Measurements from ENCODE around the gene ZNF337. TPM values are rescaled to one million over a fixed set of nuclear protein-coding genes. Genes with fewer than 3 reads are reported as not detected.

Gene ZNF337
- total RNA-seq, 1 donor from 2014 or later, result 15.6 TPM

GRCh38 chr20:25629816-25630499, 66.7 kb downstream of the ZNF337 start:
- Mint-ChIP-seq H3K36me3 (ENCODE audit: low read depth, unreplicated experiment) (peaks cover 1% of the 10 kb centered on the region), H3K27ac (ENCODE audit: unreplicated experiment) (no peak overlapping the region)
- FAIRE-seq, result no peak

GRCh38 chr20:25626779-25627178, 69.9 kb downstream of the ZNF337 start:
- Mint-ChIP-seq H3K27ac (ENCODE audit: unreplicated experiment) (no peak overlapping the region), H3K27me3 (ENCODE audit: low read depth, unreplicated experiment) (no peaks in the 10 kb centered on the region), H3K4me3 (ENCODE audit: unreplicated experiment) (no peak overlapping the region), H3K36me3 (ENCODE audit: low read depth, unreplicated experiment) (no peaks in the 10 kb centered on the region), H3K9me3 (ENCODE audit: unreplicated experiment) (peaks cover 7% of the 10 kb centered on the region), H3K4me1 (ENCODE audit: low read depth, unreplicated experiment) (peaks cover 7% of the 10 kb centered on the region)
- no peaks in the 10 kb centered on the region for H3K9me3 ChIP-seq (ENCODE audit: insufficient read depth, low read depth, low read length)
- no peaks in the 10 kb centered on the region for H3K36me3 ChIP-seq (ENCODE audit: insufficient read depth, low read length)
- no peak overlapping the region for H2AFZ ChIP-seq (ENCODE audit: low read depth, low read length)
- DNase-seq (ENCODE audit: low read depth), result no peak
- H3K4me2 ChIP-seq (ENCODE audit: low read length), result no peak overlapping the region
- peaks cover 18% of the 10 kb centered on the region for H3K79me2 ChIP-seq (ENCODE audit: insufficient read depth, low read length)
- no peaks in the 10 kb centered on the region for H3K27me3 ChIP-seq (ENCODE audit: insufficient read depth, low read length)
- H3K4me1 ChIP-seq (ENCODE audit: insufficient read depth, low read length), result peaks cover 16% of the 10 kb centered on the region
- TF ChIP-seq EZH2 (IDR thresholded peaks at IDR 0.05; ENCODE audit: insufficient read depth, low read length) (no peak), CTCF (IDR thresholded peaks at IDR 0.05; ENCODE audit: insufficient read depth, low read depth, low read length) (no peak)
- no peak overlapping the region for H3K9ac ChIP-seq (ENCODE audit: low read length)
- peaks cover 9% of the 10 kb centered on the region for H4K20me1 ChIP-seq (ENCODE audit: insufficient read depth, low read length)
- no peak overlapping the region for H3K4me3 ChIP-seq (ENCODE audit: insufficient read depth, low read depth, low read length)
- H3K27ac ChIP-seq (ENCODE audit: low read depth, low read length), result no peak overlapping the region
- no peak for FAIRE-seq

More at GRCh38 chr20:25629816-25630499, 66.7 kb downstream of the ZNF337 start:
- Histone ChIP-seq H3K9ac (ENCODE audit: low read length) (no peak overlapping the region), H3K79me2 (ENCODE audit: insufficient read depth, low read length) (no peaks in the 10 kb centered on the region), H3K36me3 (ENCODE audit: insufficient read depth, low read length) (no peaks in the 10 kb centered on the region), H3K27ac (ENCODE audit: low read depth, low read length) (no peak overlapping the region), H3K4me1 (ENCODE audit: insufficient read depth, low read length) (no peaks in the 10 kb centered on the region), H3K27me3 (ENCODE audit: insufficient read depth, low read length) (no peaks in the 10 kb centered on the region), H3K4me3 (ENCODE audit: insufficient read depth, low read depth, low read length) (no peak overlapping the region), H4K20me1 (ENCODE audit: insufficient read depth, low read length) (no peaks in the 10 kb centered on the region), H2AFZ (ENCODE audit: low read depth, low read length) (no peak overlapping the region), H3K9me3 (ENCODE audit: insufficient read depth, low read depth, low read length) (no peaks in the 10 kb centered on the region), H3K4me2 (ENCODE audit: low read length) (no peak overlapping the region)
- TF ChIP-seq EZH2 (IDR thresholded peaks at IDR 0.05; ENCODE audit: insufficient read depth, low read length) (no peak), CTCF (IDR thresholded peaks at IDR 0.05; ENCODE audit: insufficient read depth, low read depth, low read length) (no peak)
- H3K9me3 Mint-ChIP-seq (ENCODE audit: unreplicated experiment), result peaks cover 7% of the 10 kb centered on the region
- H3K4me1 Mint-ChIP-seq (ENCODE audit: low read depth, unreplicated experiment), result no peaks in the 10 kb centered on the region
- peak; percentile 6 for DNase-seq (ENCODE audit: low read depth)
- H3K27me3 Mint-ChIP-seq (ENCODE audit: low read depth, unreplicated experiment), result no peaks in the 10 kb centered on the region
- H3K4me3 Mint-ChIP-seq (ENCODE audit: unreplicated experiment), result no peak overlapping the region

GRCh38 chr20:25624500-25624939, 72.1 kb downstream of the ZNF337 start:
- no peaks in the 10 kb centered on the region for H3K36me3 ChIP-seq (ENCODE audit: insufficient read depth, low read length)
- peak overlapping the region; percentile 91 for H3K27ac Mint-ChIP-seq (ENCODE audit: unreplicated experiment)
- H3K4me3 ChIP-seq (ENCODE audit: insufficient read depth, low read depth, low read length), result peak overlapping the region; percentile 77
- H3K4me1 ChIP-seq (ENCODE audit: insufficient read depth, low read length), result peaks cover 16% of the 10 kb centered on the region
- peak overlapping the region; percentile 89 for H3K9ac ChIP-seq (ENCODE audit: low read length)
- H2AFZ ChIP-seq (ENCODE audit: low read depth, low read length), result peak overlapping the region; percentile 87
- no peaks in the 10 kb centered on the region for H3K27me3 Mint-ChIP-seq (ENCODE audit: low read depth, unreplicated experiment)
- H3K4me3 Mint-ChIP-seq (ENCODE audit: unreplicated experiment), result peak overlapping the region; percentile 94
- H4K20me1 ChIP-seq (ENCODE audit: insufficient read depth, low read length), result peaks cover 16% of the 10 kb centered on the region
- H3K4me1 Mint-ChIP-seq (ENCODE audit: low read depth, unreplicated experiment), result peaks cover 7% of the 10 kb centered on the region
- peak overlapping the region; percentile 85 for H3K27ac ChIP-seq (ENCODE audit: low read depth, low read length)
- H3K9me3 ChIP-seq (ENCODE audit: insufficient read depth, low read depth, low read length), result no peaks in the 10 kb centered on the region
- H3K4me2 ChIP-seq (ENCODE audit: low read length), result peak overlapping the region; percentile 93
- no peaks in the 10 kb centered on the region for H3K27me3 ChIP-seq (ENCODE audit: insufficient read depth, low read length)
- H3K9me3 Mint-ChIP-seq (ENCODE audit: unreplicated experiment), result peaks cover 5% of the 10 kb centered on the region
- TF ChIP-seq EZH2 (IDR thresholded peaks at IDR 0.05; ENCODE audit: insufficient read depth, low read length) (no peak), CTCF (IDR thresholded peaks at IDR 0.05; ENCODE audit: insufficient read depth, low read depth, low read length) (no peak)
- FAIRE-seq, result no peak
- no peak for DNase-seq (ENCODE audit: low read depth)
- H3K79me2 ChIP-seq (ENCODE audit: insufficient read depth, low read length), result peaks cover 38% of the 10 kb centered on the region
- no peaks in the 10 kb centered on the region for H3K36me3 Mint-ChIP-seq (ENCODE audit: low read depth, unreplicated experiment)
